ENCODE results near the gene IER5L.

DNA sequence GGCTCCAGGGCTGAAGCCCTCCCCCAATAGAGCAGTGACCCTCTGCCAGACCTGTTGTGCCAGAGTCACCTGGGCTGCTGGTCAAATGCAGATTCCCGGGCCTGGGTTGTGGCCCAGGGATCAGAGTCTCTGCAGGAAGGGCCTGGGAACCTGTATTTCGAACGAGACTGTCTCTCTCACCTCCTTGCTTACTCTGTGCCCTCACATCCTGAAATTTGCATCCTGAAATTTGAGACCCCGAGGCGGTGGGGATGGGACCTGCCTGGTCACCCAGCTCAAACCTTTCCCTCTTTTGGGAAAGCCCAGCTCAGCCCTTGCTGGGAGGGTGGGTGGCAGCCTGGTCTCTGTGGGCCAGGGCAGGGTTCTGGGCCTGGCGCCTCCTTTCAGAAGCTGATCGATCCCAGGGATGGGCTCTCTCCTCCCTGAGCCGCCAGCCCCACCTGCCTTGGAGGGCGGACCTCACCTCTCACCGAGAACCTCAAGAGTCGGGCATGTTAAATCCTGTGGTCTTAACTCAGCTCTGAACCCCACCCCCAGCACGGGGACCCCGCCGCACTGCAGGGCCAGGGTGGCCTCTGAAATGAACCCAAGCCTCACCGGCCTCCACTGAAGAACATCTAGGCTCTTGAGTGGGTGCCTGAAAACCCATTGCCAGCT lies 44.0 kb upstream of the IER5L start:
- no peak for TF ChIP-seq ZNF324 (tag by site-specific recombination; IDR thresholded peaks at IDR 0.05)
- TF ChIP-seq, protein P1, sequence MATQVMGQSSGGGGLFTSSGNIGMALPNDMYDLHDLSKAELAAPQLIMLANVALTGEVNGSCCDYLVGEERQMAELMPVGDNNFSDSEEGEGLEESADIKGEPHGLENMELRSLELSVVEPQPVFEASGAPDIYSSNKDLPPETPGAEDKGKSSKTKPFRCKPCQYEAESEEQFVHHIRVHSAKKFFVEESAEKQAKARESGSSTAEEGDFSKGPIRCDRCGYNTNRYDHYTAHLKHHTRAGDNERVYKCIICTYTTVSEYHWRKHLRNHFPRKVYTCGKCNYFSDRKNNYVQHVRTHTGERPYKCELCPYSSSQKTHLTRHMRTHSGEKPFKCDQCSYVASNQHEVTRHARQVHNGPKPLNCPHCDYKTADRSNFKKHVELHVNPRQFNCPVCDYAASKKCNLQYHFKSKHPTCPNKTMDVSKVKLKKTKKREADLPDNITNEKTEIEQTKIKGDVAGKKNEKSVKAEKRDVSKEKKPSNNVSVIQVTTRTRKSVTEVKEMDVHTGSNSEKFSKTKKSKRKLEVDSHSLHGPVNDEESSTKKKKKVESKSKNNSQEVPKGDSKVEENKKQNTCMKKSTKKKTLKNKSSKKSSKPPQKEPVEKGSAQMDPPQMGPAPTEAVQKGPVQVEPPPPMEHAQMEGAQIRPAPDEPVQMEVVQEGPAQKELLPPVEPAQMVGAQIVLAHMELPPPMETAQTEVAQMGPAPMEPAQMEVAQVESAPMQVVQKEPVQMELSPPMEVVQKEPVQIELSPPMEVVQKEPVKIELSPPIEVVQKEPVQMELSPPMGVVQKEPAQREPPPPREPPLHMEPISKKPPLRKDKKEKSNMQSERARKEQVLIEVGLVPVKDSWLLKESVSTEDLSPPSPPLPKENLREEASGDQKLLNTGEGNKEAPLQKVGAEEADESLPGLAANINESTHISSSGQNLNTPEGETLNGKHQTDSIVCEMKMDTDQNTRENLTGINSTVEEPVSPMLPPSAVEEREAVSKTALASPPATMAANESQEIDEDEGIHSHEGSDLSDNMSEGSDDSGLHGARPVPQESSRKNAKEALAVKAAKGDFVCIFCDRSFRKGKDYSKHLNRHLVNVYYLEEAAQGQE (tag by site-specific recombination; IDR thresholded peaks at IDR 0.05) = no peak
- no peak for TF ChIP-seq ZNF792 (tag by site-specific recombination; IDR thresholded peaks at IDR 0.05)
- TF ChIP-seq, protein P2, sequence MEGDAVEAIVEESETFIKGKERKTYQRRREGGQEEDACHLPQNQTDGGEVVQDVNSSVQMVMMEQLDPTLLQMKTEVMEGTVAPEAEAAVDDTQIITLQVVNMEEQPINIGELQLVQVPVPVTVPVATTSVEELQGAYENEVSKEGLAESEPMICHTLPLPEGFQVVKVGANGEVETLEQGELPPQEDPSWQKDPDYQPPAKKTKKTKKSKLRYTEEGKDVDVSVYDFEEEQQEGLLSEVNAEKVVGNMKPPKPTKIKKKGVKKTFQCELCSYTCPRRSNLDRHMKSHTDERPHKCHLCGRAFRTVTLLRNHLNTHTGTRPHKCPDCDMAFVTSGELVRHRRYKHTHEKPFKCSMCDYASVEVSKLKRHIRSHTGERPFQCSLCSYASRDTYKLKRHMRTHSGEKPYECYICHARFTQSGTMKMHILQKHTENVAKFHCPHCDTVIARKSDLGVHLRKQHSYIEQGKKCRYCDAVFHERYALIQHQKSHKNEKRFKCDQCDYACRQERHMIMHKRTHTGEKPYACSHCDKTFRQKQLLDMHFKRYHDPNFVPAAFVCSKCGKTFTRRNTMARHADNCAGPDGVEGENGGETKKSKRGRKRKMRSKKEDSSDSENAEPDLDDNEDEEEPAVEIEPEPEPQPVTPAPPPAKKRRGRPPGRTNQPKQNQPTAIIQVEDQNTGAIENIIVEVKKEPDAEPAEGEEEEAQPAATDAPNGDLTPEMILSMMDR (tag by site-specific recombination; IDR thresholded peaks at IDR 0.05) = no peak
- no peak for TF ChIP-seq ZNF561 (tag by site-specific recombination; IDR thresholded peaks at IDR 0.05; ENCODE audit: borderline replicate concordance)
- no peak for TF ChIP-seq BCL11A (tag by site-specific recombination; IDR thresholded peaks at IDR 0.05; ENCODE audit: low read depth)
- TF ChIP-seq ZNF629 (tag by site-specific recombination; IDR thresholded peaks at IDR 0.05) = no peak
- no peak for TF ChIP-seq ZNF10 (tag by site-specific recombination; IDR thresholded peaks at IDR 0.05)
- TF ChIP-seq ZNF514 (tag by site-specific recombination; IDR thresholded peaks at IDR 0.05) = no peak
- no peak for TF ChIP-seq ZNF175 (tag by site-specific recombination; IDR thresholded peaks at IDR 0.05)
- no peak for TF ChIP-seq ZXDB (tag by site-specific recombination; IDR thresholded peaks at IDR 0.05)
- TF ChIP-seq ZNF274 (IDR thresholded peaks at IDR 0.05; ENCODE audit: low read length) = no peak
- TF ChIP-seq ZNF274 (tag by site-specific recombination; IDR thresholded peaks at IDR 0.05; ENCODE audit: borderline replicate concordance) = no peak
